HCT116 (cell line): Measurements from ENCODE around the gene TAOK3. TPM values are rescaled to one million over a fixed set of nuclear protein-coding genes. Genes with fewer than 3 reads are reported as not detected.

Experiments used
- ATAC-seq: fragments of 200-7000 bp; cut with Tn5 transposase; 2 replicates; pipeline ENCODE4 v1.9.1; 2020; ENCODE audit warnings: mild to moderate bottlenecking, moderate library complexity
- BruUV-seq: library from RNA; stranded (reverse); fragments of 400-500 nt; replicated peaks from 2 replicates; lab custom pipeline; 2021; lab: Mats Ljungman, UMichigan
- CTCF ChIA-PET: fragments of 300-600 bp; sonication (Branson Sonifier 250); formaldehyde crosslinking; loops from one replicate; lab custom pipeline; 2021; ENCODE audit warnings: antibody characterized with exemption; lab: Charles Lee
- POLR2A ChIA-PET: fragments of 300-600, 350-600 bp; sonication (Branson Sonifier 250); formaldehyde crosslinking; loops from one replicate; lab custom pipeline; 2021; ENCODE audit warnings: antibody characterized with exemption; lab: Charles Lee
- RAD21 ChIA-PET, 2 experiments: fragments of 300-600 bp; sonication (Branson Sonifier 250); formaldehyde crosslinking; loops; one replicate each; lab custom pipeline; 2023; ENCODE audit warnings: low total read pairs in 2 of 2; ENCODE audit not compliant: uncharacterized antibody in 2 of 2, unreplicated experiment in 2 of 2, low non-redundant PET in 1 of 2; lab: Charles Lee
- DNase-seq: peaks from one replicate; pipeline ENCODE4 v3.0.0-alpha.2; 2010; ENCODE audit warnings: low read depth, low spot score
- H2AFZ ChIP-seq: fragments of 200-600 bp; shearing (Covaris generic), sonication (generic); 2 replicates; pipeline ENCODE4 v1.6.1; 2017; ENCODE audit warnings: low read depth, mixed run types, mixed read lengths, antibody characterized with exemption, low read length; ENCODE audit not compliant: poor library complexity, severe bottlenecking
- H3K27ac ChIP-seq: 2 replicates; pipeline ENCODE4 v1.5.1; 2012; ENCODE audit warnings: low read depth, low read length
- H3K27me3 ChIP-seq: fragments of 200-600 bp; sonication (generic); 2 replicates; pipeline ENCODE4 v1.6.1; 2016; ENCODE audit warnings: mixed run types, low read length, mixed read lengths; ENCODE audit not compliant: insufficient read depth
- H3K36me3 ChIP-seq, 2 experiments: fragments of 200-500 bp in 1 of 2; fragments of 200-600 bp in 1 of 2; sonication (Bioruptor generic) in 1 of 2; sonication (generic) in 1 of 2; 2 replicates each; pipeline versions ENCODE4 v1.5.1 to v1.6.1; 2014 to 2016; ENCODE audit warnings: low read length in 2 of 2, inconsistent platforms in 1 of 2, mixed read lengths in 1 of 2, mixed run types in 1 of 2; ENCODE audit not compliant: insufficient read depth in 2 of 2, control insufficient read depth in 1 of 2
- H3K4me1 ChIP-seq, 2 experiments: fragments of 200-600 bp in 1 of 2; sonication (generic) in 1 of 2; 2 replicates each; pipeline versions ENCODE4 v1.5.1 to v1.6.1; 2012 to 2017; ENCODE audit warnings: low read length in 2 of 2, inconsistent platforms in 1 of 2, mild to moderate bottlenecking in 1 of 2, mixed read lengths in 1 of 2, mixed run types in 1 of 2, moderate library complexity in 1 of 2; ENCODE audit not compliant: insufficient read depth in 2 of 2, control insufficient read depth in 1 of 2
- H3K4me2 ChIP-seq: fragments of 200-600 bp; sonication (generic); 2 replicates; pipeline ENCODE4 v1.6.1; 2017; ENCODE audit warnings: mixed run types, low read length, mixed read lengths
- H3K4me3 ChIP-seq, 2 experiments: fragments of 200-600 bp in 1 of 2; sonication (generic) in 1 of 2; replicated peaks in 1 of 2; 2 replicates each; pipeline ENCODE4 v1.5.1; 2011 to 2016; ENCODE audit warnings: low read length in 2 of 2, control low read depth in 1 of 2, low read depth in 1 of 2, mild to moderate bottlenecking in 1 of 2, mixed read lengths in 1 of 2, mixed run types in 1 of 2
- H3K79me2 ChIP-seq: fragments of 200-600 bp; sonication (generic); 2 replicates; pipeline ENCODE4 v1.6.1; 2017; ENCODE audit warnings: mild to moderate bottlenecking, mixed run types, low read length, moderate library complexity, mixed read lengths; ENCODE audit not compliant: insufficient read depth
- H3K9ac ChIP-seq: fragments of 200-600 bp; sonication (generic); 2 replicates; pipeline ENCODE4 v1.6.1; 2016; ENCODE audit warnings: low read length, mixed read lengths
- H3K9me2 ChIP-seq: fragments of 200-600 bp; sonication (generic), shearing (Covaris generic); 2 replicates; pipeline ENCODE4 v1.6.1; 2017; ENCODE audit warnings: mixed run types, mild to moderate bottlenecking, moderate library complexity; ENCODE audit not compliant: insufficient read depth
- H3K9me3 ChIP-seq, 2 experiments: fragments of 200-500 bp in 1 of 2; fragments of 200-600 bp in 1 of 2; sonication (Bioruptor generic) in 1 of 2; sonication (generic) in 1 of 2; 2 replicates each; pipeline ENCODE4 v1.6.1; 2014 to 2017; ENCODE audit warnings: low read length in 2 of 2, mixed read lengths in 2 of 2, inconsistent platforms in 1 of 2, low read depth in 1 of 2, mild to moderate bottlenecking in 1 of 2, mixed run types in 1 of 2, moderate library complexity in 1 of 2; ENCODE audit not compliant: control insufficient read depth in 1 of 2, insufficient read depth in 1 of 2
- H4K20me1 ChIP-seq: fragments of 200-600 bp; sonication (generic), shearing (Covaris generic); 2 replicates; pipeline ENCODE4 v1.6.1; 2017; ENCODE audit warnings: mixed run types, mild to moderate bottlenecking, moderate library complexity; ENCODE audit not compliant: insufficient read depth
- CBX3 ChIP-seq: IDR thresholded peaks from 2 replicates; pipeline ENCODE4 v1.6.1; 2012; ENCODE audit warnings: low read depth
- EGR1 ChIP-seq: IDR thresholded peaks from 2 replicates; pipeline ENCODE4 v1.6.1; 2012; ENCODE audit warnings: low read depth
- ELF1 ChIP-seq: IDR thresholded peaks from 2 replicates; pipeline ENCODE4 v1.6.1; 2012; ENCODE audit warnings: low read depth, borderline replicate concordance
- EZH2 ChIP-seq: fragments of 200-600 bp; sonication (generic); IDR thresholded peaks from 2 replicates; pipeline ENCODE4 v1.6.1; 2017; ENCODE audit warnings: antibody characterized with exemption, mixed run types
- EZH2phosphoT487 ChIP-seq: fragments of 200-600 bp; IDR thresholded peaks from 2 replicates; pipeline ENCODE4 v1.6.1; 2018; ENCODE audit warnings: antibody characterized with exemption, borderline replicate concordance
- FOSL1 ChIP-seq: IDR thresholded peaks from 2 replicates; pipeline ENCODE4 v1.6.1; 2012; ENCODE audit warnings: low read depth
- MAX ChIP-seq: IDR thresholded peaks from 2 replicates; pipeline ENCODE4 v1.6.1; 2012
- POLR2AphosphoS5 ChIP-seq: IDR thresholded peaks from 2 replicates; pipeline ENCODE4 v1.6.1; 2011; ENCODE audit warnings: mild to moderate bottlenecking, low read depth, low read length, moderate library complexity
- TCF7L2 ChIP-seq: IDR thresholded peaks from 2 replicates; pipeline ENCODE4 v1.7.0; 2011; ENCODE audit warnings: borderline replicate concordance, inconsistent platforms; ENCODE audit not compliant: insufficient read depth, insufficient read length; ENCODE audit errors: extremely low read depth
- YY1 ChIP-seq: IDR thresholded peaks from 2 replicates; pipeline ENCODE4 v1.6.1; 2011; ENCODE audit warnings: low read length, low read depth, moderate library complexity, mild to moderate bottlenecking; ENCODE audit not compliant: insufficient replicate concordance; ENCODE audit errors: extremely low read depth
- ZNF274 ChIP-seq: fragments of 200-500 bp; sonication (Bioruptor generic); IDR thresholded peaks from 2 replicates; pipeline ENCODE4 v1.6.1; 2014; ENCODE audit warnings: mild to moderate bottlenecking, low read depth, low read length, inconsistent platforms
- intact Hi-C: fragments of 100-400 bp; cut with micrococcal nuclease; formaldehyde crosslinking; loops from 2 replicates; pipeline ENCODE4 v1.10.0; 2022
- total RNA-seq: library from RNA; stranded (reverse); gene quantifications from one replicate; pipeline ENCODE4 v1.2.1, GENCODE V29; 2021; ENCODE audit not compliant: unreplicated experiment
- TF ChIP-seq, protein P1 (sequence below): IDR thresholded peaks from 2 replicates; pipeline ENCODE4 v1.6.1; 2012

TAOK3 gene
- total RNA-seq, 1 experiment from 2014 or later: 10.5 TPM

DNA sequence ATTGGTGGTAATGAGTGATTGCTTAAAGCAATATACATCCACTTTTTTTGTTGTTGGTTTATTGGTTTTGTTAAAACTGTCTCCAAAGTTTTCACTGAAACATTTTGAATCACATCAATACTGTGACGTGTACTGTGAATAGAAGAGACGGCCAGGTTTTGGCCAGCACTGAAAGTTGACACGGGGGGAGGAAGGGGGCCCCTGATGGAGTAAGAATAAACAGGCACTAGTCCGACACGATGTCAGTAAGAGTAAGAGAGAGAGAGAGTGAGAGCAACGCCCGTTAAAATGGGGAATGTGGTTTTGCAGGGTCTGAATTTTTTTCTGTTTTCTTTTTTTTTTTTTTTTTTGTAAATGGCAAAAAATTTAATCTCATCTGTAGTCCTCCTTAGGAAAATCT, 222.1 kb downstream of the TAOK3 start:
- H3K9me3 ChIP-seq: no peaks in the 10 kb centered on the region
- no peaks in the 10 kb centered on the region for H4K20me1 ChIP-seq
- peaks cover 5 to 8% of the 10 kb centered on the region in 2 experiments; a peak in 2 of 4 replicates for H3K36me3 ChIP-seq
- no peak overlapping the region for H3K4me3 ChIP-seq
- RAD21 ChIA-PET: no interaction called here
- no peaks in the 10 kb centered on the region for H3K4me1 ChIP-seq
- CTCF ChIA-PET: no interaction called here
- H3K27me3 ChIP-seq: no peaks in the 10 kb centered on the region
- intact Hi-C loops: no loop called here
- no peak overlapping the region for H3K9ac ChIP-seq
- no peak for TF ChIP-seq MAX
- TF ChIP-seq ELF1: no peak
- no peak for TF ChIP-seq ZNF274
- no peak for TF ChIP-seq POLR2AphosphoS5
- no peak for TF ChIP-seq TCF7L2
- TF ChIP-seq EGR1: no peak
- TF ChIP-seq YY1: no peak
- TF ChIP-seq, protein P1, sequence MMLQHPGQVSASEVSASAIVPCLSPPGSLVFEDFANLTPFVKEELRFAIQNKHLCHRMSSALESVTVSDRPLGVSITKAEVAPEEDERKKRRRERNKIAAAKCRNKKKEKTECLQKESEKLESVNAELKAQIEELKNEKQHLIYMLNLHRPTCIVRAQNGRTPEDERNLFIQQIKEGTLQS: no peak
- TF ChIP-seq, all 23 proteins: peak for 0
- no peak overlapping the region for H2AFZ ChIP-seq
- H3K9me2 ChIP-seq: no peaks in the 10 kb centered on the region
- no peak for DNase-seq
- no peak overlapping the region for H3K27ac ChIP-seq
- POLR2A ChIA-PET: interaction anchor here (0.6 kb wide), 1 partner anchor 206 kb away, joined by 4 read pairs; no protein-coding TSS in a partner anchor
- no peaks in the 10 kb centered on the region for H3K79me2 ChIP-seq
- no peak for ATAC-seq
- no peak overlapping the region for H3K4me2 ChIP-seq
- no TSS peak for BruUV-seq

DNA sequence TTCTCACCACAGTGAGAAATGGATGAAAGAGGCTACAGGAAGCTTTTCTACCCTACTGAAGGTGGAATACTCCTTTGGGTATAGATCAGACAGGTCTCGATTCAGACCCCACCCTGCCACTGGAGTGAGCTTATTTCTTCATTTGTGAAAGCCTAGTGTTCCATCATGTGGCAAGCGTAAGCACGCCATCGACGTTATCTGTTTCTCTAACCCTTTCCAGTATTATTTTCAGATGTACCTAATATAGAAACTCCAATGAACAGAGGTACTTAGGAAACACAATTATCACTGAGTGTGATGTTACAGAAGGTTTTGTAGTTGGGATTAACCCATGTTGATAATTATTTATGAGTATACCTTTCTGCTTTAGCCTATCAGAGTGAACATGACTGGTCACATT, 224.4 kb downstream of the TAOK3 start:
- peaks cover 13 to 16% of the 10 kb centered on the region in 2 experiments; a peak in 3 of 4 replicates for H3K36me3 ChIP-seq
- TF ChIP-seq EZH2: no peak
- no peak for TF ChIP-seq EZH2phosphoT487
- TF ChIP-seq YY1: no peak
- TF ChIP-seq FOSL1: no peak
- no peak for TF ChIP-seq CBX3
- no peak for TF ChIP-seq ELF1

More for the DNA sequence above, 224.4 kb downstream of the TAOK3 start:
- ChIA-PET CTCF (no interaction called here), RAD21 (no interaction called here), POLR2A (no interaction called here)
- Histone ChIP-seq H3K9ac (no peak overlapping the region), H3K4me3 (no peak overlapping the region), H3K27me3 (no peaks in the 10 kb centered on the region), H3K9me2 (no peaks in the 10 kb centered on the region), H3K27ac (no peak overlapping the region), H3K4me2 (no peak overlapping the region), H3K4me1 (no peaks in the 10 kb centered on the region), H3K9me3 (no peaks in the 10 kb centered on the region), H4K20me1 (no peaks in the 10 kb centered on the region), H2AFZ (no peak overlapping the region), H3K79me2 (peaks cover 1% of the 10 kb centered on the region; the same call in 1 of the 2 replicates)
- DNase-seq (no peak), ATAC-seq (no peak)
- intact Hi-C loops: no loop called here
- no TSS peak for BruUV-seq
